Stimulated activated CD4-positive, alpha-beta T cell treated with anti-CD3 and anti-CD28 coated beads, Interleukin-4, amount 100 ng/mL, for 24 hours (primary cell): ENCODE measurements around the gene TRIM15.
"Not testable (repeated sequence)": the region's sequence is repeated elsewhere in the genome, so short reads cannot be mapped to it uniquely, and the experiment has no call there.

Experiments used
- DNase-seq: peaks from one replicate; pipeline ENCODE4 v3.0.0-alpha.2; 2020

The TRIM15 gene

DNA sequence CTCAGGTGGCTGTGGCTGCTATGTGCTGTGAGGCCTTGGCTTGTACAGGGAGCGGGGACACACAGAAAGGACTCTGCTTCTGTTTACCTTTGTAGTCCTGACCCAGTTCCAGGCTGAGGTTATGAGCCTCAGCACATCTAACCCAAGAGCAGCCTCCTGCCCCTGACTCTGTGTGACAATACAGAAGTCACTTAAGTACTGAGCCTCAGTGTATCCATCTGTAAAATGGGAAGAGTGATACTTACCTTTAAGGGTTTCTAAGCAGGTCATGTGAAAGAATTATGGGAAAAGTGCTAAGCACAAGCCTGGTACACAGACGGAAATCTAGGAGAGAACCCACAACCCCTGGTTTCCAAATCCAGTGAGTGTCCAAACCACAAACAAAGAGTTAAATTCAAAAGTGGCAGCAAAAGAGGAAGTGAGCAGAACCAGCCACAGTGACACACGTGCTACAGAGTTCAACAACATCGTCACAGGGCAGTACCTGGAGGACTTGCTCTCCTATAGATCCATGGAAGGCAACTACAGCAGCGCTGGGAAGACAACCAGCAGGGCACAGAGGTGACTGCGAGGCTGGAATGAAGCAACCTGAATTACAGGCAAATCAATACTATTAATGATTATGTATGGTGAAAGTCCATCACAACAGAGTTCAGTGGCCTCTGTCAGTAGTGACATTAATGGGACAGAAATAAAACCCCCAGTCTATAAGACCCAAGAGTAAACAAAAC, 37.4 kb downstream of the TRIM15 start:
- DNase-seq = no peak

DNA sequence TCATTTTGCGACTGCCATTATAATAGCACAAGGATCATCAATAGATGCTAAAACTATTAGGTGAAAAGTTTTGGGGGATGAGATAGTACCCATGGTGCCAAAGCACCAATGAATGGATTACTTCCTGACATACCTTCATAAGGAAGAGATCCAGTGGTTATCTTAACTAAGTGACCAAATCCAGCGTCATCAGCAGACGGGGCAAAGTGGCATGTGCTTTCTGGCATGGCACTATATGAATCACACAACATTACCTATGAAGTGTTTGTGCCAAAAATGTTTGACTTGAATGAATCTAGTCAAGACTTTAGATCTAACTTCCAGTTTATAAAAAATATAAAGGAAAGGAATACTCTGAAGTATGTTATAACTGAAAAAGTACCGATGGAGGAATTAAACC, 39.0 kb downstream of the TRIM15 start:
- no peak for DNase-seq

DNA sequence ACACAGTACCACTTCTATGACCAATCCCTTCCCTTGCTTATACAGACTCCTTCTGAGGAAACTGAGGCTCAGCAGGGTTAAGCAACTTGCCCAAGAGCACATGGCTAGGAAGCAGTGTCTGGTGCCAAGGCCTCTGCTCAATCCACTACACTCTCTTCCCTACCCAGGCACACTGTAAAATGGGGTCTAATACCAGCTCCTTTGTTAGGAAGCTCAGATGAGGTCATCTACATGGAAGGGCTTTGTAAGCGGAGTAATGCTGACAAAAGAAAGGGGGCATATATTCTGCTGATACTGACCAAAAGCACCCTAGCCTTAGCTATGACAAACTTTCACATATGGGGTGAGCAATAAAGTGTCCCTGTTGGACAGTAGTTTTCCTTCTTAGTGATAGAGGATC, 40.8 kb downstream of the TRIM15 start:
- DNase-seq = no peak

DNA sequence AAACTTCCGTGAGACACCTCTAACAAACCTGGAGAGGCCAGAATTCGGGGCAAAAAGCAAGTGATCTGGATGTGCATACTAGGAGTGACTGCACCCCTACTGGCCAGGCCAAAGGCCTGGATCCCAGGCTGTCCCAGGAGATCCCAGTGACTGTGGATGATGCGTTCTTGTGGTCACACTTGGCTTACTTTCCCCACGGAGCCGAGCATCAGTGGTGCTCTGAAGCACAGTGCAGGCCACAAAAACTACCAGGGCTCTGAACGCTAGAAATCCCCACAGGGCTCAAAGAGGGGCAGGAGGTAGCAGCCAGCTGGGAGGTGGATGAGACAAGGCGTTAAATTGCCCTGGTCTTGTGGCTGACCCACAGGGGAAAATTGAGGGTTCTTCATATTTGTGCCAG, 42.8 kb downstream of the TRIM15 start:
- no peak for DNase-seq

DNA sequence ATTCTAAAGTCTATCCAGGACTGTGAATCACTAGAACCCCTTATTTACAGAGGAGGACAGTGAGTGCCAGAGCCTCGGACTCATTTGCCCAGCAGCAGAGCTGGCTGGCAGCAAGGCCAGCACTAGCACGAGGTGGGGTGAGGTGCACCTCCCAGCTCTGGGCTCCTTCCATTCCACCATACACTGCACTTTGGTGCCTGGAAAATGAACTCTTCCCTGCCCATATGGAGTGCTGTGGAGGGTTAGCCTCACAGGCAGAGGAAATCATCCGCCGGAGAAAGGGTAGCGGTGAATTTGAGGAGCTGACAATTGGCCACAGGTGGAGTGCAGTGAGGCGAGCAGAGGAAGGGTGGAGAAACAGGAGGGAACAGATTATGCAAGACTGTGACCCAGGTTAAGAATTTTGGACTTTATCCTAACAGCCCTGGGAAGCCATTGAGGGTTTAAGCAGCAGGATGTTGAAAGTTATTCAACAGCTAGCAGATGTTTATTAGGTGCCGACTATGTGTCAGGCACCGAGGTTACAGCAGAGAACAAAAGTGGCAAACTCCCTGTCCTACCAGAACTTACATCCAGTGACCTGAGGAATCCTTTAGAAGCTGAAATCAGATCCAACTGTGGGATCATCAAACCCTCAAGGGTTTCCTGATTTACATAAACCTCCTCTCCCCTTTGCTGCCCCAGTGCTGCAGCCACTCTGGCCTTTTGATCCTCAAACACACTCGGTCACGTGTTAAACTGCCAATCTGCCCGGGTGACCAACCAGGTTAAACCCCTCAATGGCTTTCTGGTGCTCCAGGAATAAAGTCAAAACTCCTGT, 43.7 kb downstream of the TRIM15 start:
- DNase-seq = no peak

DNA sequence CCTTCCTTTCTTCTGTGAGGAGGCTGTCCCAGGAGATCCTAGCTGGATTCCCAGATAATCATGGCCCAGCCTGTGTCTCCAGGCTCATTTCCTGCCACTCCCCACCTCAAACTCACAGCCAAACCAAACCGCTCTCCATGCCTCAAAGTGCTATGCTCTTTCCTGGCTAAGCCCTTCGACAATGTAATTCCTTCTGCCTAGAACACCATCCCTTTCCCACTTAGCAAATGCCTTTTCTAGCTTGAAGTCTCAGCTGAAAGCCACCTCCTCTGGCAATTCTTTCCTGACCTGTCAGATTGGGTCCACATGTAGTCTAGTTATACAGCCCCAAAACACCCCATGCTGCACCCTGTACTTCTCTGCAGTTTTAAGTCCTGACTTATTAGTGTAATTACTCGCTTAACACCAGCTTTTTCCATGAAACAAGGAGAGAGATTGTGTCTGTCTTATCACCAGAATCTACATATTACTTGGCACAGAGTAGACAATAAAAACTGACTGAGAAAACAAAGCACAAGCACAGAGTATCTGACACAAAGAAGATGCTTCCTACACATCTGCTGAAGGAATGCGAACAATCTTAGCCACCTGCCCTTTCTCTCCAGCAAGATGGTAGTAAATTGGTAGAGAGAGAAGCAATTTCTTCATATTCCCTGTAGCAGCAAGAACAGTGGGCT, 44.4 kb downstream of the TRIM15 start:
- no peak for DNase-seq

DNA sequence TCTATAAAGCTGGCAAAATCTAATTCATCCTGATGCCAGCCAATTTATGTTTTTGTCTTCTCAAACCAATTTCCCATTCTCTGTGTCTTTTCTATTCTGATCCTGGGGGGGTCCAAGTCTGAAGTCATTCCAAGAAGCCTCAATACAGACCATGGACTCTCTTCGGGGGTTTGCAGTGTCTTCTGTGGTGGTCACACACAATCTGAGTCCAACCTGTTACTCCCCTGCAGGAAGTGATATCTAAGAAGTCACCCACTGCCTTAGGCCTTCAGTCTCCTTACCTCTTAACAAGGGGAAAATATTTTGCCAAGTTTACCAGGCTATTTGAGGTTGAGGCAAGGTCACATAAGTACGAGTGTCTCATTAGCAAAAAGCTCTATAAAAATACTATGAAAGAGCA, 48.0 kb downstream of the TRIM15 start:
- no peak for DNase-seq

DNA sequence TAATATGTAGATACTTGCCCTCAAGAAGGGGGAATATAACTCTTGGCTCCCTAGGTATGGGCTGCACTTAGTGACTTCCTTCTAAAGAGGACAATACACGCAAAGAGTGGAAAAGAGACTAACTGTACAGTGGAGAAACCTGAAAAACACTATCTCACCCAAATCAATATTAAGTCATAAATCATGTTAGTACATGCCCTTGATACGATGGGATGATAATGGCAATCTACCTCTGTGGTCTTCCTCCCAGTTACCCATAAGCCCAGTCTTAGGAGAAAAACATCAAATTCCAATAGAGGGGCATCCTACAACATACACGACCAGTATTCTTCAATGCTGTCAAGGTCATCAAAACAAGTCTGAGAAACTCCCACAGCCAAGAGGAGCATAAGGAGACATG, 48.6 kb downstream of the TRIM15 start:
- no peak for DNase-seq

DNA sequence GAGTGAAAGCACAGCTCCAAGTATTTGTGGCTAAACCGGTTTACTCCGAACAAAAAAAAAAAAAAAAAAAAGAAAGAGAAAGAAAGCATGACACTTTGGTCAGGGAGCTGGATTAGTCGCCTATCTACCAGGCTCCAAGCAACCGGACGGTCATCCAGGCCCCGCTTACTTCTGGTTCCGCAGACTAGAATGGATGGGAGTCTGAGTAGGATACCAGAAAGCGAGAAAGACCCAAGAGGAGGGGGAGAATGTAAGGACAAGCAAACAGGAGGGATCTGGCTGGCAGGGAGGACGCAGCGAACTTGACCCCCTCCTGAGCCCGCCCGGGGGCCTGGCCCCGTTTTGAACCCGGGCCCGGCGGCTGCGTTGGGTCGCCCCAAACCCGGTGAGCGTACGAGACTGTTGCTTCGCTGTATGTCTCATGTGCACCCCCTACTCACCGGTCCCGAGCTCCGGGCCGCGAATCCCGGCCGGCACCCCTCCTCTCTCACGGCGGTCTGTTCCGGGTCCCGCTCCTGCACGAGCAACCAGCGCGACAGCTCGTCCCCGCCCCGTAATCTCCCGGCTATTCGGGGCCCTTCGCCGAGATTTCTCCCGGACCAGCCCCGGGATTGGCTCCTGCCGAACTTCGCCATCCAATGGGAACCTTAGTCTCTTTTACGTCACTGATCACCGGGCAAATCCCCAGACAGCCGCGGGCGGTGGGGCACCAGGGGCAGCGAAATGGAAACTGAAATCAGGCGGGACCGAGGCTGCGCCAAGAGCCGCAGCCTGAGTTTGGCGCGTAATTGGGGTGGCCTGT, 49.7 kb downstream of the TRIM15 start, which contains the start of gene TRIM26:
TRIM26 (minus strand) TSS at position 542 of the 802 bp plus-strand sequence. CDS start 14,303 bp downstream, outside the sequence.
- DNase-seq = peak; percentile 97

DNA sequence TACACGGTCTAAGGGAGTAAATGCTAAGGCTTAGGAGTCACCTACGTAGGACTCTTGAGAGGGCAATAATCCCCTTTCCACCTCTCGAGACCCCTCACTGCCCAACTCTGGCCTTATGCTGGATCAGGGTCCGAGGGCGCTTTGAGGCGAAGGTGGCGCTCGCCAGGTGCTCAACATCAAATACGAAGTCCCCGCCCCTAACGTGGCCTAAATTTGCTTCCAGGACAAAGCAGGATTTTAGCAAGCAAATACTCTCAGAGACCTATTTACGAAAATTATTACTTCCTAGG, 50.3 kb downstream of the TRIM15 start:
- DNase-seq = no peak

DNA sequence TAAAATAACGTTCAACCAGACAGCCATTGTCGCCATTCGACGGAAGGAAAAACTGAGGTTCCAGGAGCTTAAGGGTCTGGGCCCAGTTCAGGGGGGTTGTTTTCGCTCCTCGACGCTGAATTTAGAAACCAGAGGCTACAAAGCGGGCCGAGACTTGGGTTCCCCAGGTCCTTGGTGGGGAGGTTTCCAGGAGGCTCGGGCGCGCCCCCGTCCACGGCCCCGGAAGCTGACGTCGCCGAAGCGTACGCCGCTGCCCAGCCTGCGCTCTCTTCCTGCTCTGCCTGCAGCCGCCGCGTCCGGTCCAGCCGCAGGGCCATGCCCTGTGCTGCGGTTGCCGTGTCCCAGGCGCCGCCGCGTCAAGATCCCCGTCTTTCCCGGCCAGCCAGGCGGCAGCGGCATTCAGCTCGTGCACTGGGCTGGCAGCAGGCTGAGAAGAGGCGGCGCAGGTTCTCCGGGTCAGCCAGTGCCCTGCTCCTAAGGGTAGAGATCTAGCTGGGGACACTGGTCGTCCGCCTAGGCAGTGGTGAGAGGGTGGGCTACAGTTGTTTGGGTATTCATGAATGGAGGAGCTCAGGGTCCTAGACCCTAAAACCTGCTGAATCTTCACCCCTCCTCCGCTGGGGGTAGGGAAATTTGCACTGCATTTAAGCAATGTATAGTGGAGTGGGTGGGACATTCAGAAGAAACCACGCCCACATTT, 50.8 kb downstream of the TRIM15 start:
- DNase-seq = peak; percentile 69

DNA sequence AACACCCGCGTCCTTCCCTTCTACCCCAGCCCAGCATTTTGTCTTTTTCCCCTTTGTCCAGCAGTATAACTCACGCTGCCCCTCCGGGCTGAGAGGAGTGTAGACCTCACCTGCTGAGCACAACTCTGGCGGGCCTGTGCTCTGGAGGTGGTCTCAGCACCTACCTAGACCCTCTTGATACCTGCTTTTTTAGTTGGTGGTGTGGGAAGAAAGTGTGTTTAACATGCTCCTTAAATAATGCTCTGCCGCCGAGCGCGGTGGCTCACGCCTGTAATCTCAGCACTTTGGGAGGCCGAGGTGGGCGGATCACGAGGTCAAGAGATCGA, 51.3 kb downstream of the TRIM15 start:
- DNase-seq = no peak

DNA sequence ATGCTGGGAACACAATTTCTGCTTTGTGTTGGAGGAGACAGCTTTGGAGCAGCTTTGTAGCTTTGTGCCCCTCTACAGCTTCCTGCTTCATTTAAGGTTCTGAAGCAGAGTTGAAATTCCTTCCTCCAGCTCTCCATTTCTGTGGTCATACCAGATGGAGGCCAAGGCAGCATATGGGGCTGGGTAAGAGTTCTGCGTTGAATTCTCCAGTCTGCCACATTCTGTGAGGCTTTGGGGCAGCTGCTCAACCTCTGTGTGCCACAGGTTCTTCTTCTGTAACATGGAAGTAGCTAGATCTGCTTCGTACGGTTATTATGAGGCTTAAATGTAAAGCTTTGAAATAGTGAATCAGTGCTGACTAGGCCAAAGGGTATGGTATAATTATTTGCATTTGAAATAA, 52.8 kb downstream of the TRIM15 start:
- no peak for DNase-seq

DNA sequence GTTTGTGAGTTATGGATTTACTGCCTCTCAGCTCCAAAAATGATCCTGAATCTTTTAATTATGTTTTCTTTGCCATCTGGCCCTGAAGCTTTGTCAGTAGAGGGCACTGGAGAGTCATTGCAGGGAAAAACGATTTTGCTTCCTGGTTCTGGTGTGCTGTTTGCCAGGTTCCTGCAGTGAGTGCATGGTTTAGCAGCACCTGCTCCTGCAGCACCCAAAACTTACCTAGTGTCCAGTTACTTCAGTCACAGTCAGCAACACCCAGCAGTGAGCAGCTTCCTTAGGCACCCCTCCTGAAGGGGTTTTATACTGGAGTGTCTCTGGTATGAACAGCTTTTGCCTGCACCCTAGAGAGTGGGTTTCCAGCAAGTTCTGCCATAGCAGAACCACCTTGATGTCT, 55.9 kb downstream of the TRIM15 start:
- peak; percentile 70 for DNase-seq

DNA sequence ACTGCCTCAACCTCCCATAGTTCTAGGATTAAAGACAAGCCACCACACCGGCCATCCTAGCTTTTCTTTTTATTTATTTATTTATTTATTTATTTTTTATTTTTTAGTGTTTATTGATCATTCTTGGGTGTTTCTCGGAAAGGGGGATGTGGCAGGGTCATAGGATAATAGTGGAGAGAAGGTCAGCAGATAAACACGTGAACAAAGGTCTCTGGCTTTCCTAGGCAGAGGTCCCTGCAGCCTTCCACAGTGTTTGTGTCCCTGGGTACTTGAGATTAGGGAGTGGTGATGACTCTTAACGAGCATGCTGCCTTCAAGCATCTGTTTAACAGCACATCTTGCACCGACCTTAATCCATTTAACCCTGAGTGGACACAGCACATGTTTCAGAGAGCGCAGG, 58.0 kb downstream of the TRIM15 start:
- not testable (repeated sequence) for DNase-seq

DNA sequence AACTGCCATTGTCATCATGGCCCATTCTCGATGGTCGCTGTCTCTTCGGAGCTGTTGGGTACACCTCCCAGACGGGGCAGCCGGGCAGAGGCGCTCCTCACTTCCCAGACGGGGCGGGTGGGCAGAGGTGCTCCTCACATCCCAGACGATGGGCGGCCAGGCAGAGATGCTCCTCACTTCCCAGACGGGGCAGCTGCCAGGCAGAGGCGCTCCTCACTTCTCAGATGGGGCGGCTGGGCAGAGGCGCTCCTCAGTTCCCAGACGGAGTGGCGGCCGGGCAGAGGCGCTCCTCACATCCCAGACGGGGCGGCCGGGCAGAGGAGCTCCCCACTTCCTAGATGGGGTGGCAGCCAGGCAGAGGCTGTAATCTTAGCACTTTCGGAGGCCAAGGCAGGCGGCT, 58.6 kb downstream of the TRIM15 start:
- DNase-seq = not testable (repeated sequence)
